ENCODE measurements around the gene KRTAP5-7.
"Not testable (repeated sequence)": the region's sequence is repeated elsewhere in the genome, so short reads cannot be mapped to it uniquely, and the experiment has no call there.

KRTAP5-7 gene

DNA sequence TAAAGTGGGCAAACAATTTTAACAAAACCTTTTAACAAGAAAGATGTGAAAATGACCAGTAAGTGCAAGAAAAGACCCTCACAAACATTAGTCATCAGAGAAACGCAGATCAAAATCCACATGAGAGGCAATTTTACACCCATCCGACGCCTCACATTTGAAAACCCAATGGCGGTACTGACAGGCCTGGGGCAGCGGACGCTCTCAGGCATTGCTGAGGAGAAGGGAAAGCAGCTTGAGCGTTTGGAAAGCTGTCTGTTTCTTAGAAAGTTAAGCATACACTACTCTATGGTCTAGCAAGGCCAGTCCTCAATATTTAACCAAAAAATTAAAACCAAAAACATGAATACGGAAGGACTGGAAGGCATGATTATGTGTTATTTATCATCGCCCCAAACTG lies 8.8 kb downstream of the KRTAP5-7 start:
- no peak for DNase-seq

DNA sequence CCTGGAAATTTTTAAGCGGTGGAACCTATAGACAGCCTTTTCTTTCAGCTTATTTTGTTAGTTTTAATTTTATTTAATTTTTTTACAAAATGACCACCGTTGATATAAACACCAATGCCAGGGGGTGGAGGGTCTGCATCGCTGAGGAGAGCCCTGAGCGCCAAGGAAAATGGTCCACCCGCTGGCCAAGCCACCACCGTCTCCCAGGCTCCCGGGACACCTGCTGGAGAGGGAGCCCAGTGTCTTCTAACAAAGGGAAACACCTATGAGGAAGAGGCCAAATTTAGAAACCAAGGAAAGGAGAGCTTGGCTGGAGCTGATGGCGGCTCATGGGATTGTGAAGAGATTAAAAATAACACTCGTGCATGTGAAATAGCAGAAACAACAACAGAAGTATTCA lies 10.5 kb downstream of the KRTAP5-7 start:
- DNase-seq: no peak

- not testable (repeated sequence) for DNase-seq
Measured at GRCh38 chr11:71537977-71538665, 11.1 kb downstream of the KRTAP5-7 start, which contains the start of gene KRTAP5-8. KRTAP5-8 (plus strand) TSS chr11:71538025; CDS start chr11:71538056, 31 bp downstream.

- DNase-seq: no peak
Measured at GRCh38 chr11:71538666-71538990, 11.6 kb downstream of the KRTAP5-7 start.

GRCh38 chr11:71539017-71539416 lies 11.9 kb downstream of the KRTAP5-7 start:
- DNase-seq: no peak

DNA sequence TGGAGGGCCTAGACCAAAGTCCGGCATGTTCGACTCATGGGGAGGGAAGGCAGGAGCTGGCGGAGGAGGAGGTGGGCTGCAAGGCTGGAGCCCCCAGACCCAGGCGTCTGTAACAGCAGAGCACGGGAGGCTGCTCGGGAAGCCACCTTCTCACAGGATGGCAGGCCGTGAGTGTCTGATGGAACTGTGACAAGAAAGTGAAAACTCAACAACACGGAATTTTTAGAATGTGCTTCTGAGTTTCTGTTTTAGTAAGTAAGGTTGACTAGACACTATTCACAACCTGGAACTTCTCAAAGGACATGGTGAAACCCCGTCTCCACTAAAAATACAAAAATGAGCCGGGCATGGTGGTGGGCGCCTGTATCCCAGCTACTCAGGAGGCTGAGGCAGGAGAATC lies 12.9 kb downstream of the KRTAP5-7 start:
- not testable (repeated sequence) for DNase-seq

DNA sequence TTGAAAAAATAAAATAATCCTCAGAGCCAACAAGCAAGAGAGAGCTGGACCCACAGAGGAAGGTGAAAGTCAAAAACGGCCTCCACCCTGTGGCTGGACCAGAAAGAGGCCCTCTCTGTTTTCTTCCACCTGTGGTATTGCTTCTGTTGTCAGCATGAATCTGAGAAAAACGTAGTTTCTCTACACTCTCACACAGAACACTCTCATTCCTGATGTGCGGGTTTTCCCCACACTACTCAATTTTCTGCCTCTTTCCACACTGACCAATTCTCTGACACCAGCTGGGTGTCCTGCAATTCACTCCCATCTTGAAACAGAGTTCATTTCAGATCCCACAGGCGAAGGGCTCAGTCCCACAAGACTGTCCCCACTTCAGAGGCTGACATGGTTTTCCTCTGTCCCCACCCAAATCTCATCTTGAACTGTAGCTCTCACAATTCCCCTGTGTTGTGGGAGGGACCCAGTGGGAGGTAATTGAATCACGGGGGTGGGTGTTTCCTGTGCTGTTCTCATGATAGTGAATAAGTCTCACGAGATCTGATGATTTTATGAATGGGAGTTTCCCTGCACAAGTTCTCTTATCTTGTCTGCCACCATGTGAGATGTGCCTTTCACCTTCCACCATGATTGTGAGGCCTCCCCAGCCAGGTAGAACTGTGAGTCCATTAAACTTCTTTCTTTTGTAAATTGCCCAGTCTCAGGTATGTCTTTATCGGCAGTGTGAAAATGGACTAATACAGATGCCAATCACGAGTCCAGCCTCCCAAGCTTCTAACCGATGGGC lies 13.6 kb downstream of the KRTAP5-7 start:
- not testable (repeated sequence) for DNase-seq

GRCh38 chr11:71542382-71542781 lies 15.3 kb downstream of the KRTAP5-7 start:
- DNase-seq: no peak

GRCh38 chr11:71542879-71543777 lies 16.1 kb downstream of the KRTAP5-7 start:
- no peak for DNase-seq

DNA sequence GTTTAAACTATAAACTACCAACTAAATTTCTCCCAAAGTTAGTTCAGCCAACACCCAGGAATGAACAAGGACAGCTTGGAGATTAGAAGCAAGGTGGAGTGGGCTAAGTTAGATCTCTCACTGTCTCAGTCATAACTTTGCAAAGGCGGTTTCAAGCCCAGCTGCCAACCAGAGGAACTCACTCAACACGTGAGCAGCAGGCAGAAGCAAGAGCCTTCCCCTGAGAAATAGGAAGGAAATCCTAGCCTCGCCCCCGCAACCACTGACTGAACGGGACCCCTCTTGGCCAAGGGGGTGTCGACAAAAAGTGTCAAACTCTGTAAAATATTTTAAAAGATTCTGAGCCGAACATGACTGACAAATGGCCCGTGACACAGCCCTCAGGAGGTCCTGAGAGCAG lies 16.8 kb downstream of the KRTAP5-7 start:
- no peak for DNase-seq

DNA sequence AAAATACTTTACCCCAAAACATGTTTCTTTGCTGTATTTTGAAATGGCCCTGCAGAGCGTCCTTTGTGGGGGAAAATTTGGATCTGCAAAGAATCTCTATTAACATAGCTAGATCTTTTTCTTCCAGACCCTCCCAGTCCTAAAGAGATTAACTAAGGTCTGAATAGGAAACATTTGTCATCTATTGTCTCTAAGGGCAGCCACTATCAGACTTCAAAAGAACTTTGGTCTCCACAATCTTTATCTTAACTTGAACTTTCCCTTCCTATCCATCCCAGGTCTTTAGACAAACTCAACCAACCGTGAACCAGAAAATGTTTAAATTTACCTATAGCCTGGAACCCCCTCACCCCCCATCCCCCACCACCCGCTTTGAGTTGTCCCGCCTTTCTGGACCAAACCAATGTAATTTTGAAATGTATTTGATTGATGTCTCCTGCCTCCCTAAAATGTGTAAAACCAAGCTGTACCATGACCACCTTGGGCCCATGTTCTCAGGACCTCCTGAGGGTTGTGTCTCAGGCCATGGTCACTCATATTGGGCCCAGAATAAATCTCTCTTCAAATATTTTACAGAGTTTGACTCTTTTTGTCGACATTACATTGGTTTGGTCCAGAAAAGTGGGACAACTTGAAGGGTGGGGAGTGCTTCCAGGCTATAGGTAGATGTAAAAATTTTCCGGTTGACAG lies 17.6 kb downstream of the KRTAP5-7 start:
- DNase-seq: no peak

DNA sequence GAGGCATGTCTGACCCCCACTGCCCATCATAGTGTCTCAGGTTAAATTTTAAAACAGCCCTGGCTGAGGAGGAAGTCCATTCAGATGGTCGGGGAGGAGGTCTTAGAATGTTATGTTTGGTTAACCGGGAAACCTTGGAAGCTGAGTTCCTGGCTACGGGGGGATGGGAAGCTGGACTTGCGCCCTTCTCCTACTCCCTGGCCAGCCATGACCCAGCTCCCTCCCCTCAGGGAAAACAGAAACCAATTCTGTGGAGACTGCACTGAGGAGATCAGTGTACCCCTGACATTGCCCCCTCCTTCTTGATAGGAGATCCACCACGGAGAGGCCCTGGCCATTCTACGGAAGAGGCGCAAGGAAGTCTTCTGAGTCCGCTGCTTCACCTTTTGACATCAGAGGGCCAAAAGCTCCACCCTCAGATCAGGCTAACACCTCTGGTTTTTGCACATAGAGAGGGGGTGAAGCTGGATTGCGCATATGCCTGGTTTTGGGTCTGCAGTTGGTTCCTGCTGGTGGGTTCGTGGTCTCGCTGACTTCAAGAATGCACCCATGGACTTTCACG lies 18.4 kb downstream of the KRTAP5-7 start:
- DNase-seq: no peak

GRCh38 chr11:71548120-71548519 lies 21.1 kb downstream of the KRTAP5-7 start, which contains the start of gene KRTAP5-9:
KRTAP5-9 (plus strand) TSS chr11:71548420; CDS start chr11:71548658, 238 bp downstream.
- DNase-seq: no peak

- no peak for DNase-seq
Measured at GRCh38 chr11:71548716-71549151, 21.7 kb downstream of the KRTAP5-7 start.

DNA sequence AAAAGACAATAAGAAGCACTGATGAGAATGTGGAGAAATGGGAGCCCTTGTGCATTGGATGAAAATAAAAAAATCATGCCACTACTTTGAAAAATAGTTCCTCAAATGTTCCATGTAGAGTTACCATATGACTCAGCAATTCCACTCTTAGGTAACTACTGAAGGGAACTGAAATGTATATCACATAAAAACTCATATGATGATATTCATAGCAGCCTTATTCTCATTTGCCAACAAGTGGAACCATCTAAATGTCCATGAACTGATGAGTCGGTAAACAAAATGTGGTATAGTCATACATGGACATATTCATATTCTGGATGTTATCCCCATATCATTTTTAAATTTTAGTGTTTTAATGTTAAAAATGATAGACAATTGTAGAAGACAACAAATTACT lies 24.6 kb downstream of the KRTAP5-7 start:
- DNase-seq: no peak

- no peak for DNase-seq
Measured at GRCh38 chr11:71554996-71555395, 27.9 kb downstream of the KRTAP5-7 start.

GRCh38 chr11:71555508-71555907 lies 28.4 kb downstream of the KRTAP5-7 start:
- no peak for DNase-seq

- DNase-seq: no peak
Measured at GRCh38 chr11:71556018-71556417, 29.0 kb downstream of the KRTAP5-7 start.

- DNase-seq: no peak
Measured at GRCh38 chr11:71557257-71557656, 30.2 kb downstream of the KRTAP5-7 start.

DNA sequence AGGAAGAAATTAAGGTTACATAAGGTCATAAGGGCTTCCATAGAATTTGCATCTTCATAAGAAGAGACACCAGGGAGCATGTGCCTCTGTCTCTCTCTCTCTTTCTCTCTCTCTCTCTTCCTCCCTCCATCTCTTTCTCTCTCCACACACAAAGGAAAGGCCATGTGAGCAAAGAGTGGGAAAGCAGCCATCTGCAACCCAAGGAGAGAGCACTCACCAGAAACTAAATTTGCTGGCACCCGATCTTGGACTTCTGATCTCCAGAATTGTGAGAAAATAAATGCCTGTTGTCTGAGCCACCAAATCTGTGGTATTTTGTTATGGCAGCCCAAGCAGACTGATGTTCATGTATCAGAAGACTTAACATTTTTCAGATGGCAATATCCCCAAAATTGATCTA lies 31.9 kb downstream of the KRTAP5-7 start:
- no peak for DNase-seq

GRCh38 chr11:71562120-71562519 lies 35.1 kb downstream of the KRTAP5-7 start:
- DNase-seq: no peak

GRCh38 chr11:71563406-71563805 lies 36.3 kb downstream of the KRTAP5-7 start:
- DNase-seq: peak; percentile 58
